ENCODE data around the gene RASA3.

DNA sequence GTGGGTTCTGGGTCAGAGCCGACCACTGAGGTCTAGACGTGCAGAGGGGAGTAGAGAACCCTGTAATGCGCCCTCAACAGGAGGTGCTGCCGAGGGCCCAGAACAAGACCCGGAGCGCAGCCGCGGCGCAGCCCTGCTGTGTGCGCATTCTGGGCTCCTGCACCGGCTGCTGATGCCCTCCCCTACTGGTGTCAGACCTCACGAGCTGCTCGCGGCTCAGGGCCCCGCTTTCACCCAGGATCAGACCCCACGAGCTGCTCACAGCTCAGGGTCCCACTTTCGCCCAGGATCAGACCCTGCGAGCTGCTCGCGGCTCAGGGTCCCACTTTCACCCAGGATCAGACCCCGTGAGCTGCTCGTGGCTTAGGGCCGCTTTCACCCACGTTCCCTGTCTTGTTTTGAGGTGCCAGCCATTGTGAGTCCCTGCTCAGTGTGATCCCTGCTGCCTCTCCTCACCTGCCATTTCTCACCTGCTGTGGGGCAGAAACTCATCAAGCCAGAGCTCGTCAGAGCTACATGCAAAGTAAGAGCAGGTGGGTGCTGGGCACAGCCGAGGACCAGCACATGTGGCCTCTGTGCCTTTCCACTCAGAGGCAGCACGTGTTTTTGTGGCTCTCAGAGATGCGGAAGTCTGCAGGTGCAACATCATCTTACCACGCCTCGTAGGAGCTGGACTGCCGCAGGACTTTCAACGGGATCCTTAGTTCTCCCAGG lies 111.5 kb downstream of the RASA3 start:
- TF ChIP-seq, protein P1, sequence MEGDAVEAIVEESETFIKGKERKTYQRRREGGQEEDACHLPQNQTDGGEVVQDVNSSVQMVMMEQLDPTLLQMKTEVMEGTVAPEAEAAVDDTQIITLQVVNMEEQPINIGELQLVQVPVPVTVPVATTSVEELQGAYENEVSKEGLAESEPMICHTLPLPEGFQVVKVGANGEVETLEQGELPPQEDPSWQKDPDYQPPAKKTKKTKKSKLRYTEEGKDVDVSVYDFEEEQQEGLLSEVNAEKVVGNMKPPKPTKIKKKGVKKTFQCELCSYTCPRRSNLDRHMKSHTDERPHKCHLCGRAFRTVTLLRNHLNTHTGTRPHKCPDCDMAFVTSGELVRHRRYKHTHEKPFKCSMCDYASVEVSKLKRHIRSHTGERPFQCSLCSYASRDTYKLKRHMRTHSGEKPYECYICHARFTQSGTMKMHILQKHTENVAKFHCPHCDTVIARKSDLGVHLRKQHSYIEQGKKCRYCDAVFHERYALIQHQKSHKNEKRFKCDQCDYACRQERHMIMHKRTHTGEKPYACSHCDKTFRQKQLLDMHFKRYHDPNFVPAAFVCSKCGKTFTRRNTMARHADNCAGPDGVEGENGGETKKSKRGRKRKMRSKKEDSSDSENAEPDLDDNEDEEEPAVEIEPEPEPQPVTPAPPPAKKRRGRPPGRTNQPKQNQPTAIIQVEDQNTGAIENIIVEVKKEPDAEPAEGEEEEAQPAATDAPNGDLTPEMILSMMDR (conservative IDR thresholded peaks at IDR 0.05; ENCODE audit: low read depth, low read length): no peak
- TF ChIP-seq, protein P2, sequence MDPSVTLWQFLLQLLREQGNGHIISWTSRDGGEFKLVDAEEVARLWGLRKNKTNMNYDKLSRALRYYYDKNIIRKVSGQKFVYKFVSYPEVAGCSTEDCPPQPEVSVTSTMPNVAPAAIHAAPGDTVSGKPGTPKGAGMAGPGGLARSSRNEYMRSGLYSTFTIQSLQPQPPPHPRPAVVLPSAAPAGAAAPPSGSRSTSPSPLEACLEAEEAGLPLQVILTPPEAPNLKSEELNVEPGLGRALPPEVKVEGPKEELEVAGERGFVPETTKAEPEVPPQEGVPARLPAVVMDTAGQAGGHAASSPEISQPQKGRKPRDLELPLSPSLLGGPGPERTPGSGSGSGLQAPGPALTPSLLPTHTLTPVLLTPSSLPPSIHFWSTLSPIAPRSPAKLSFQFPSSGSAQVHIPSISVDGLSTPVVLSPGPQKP (IDR thresholded peaks at IDR 0.05; ENCODE audit: borderline replicate concordance, low read depth, low read length): no peak
- no peak for TF ChIP-seq MAZ (IDR thresholded peaks at IDR 0.05; ENCODE audit: borderline replicate concordance, low read depth, low read length)
- TF ChIP-seq RAD21 (IDR thresholded peaks at IDR 0.05; ENCODE audit: low read length): no peak
- no peak for TF ChIP-seq POLR2A (IDR thresholded peaks at IDR 0.05; ENCODE audit: low read depth, low read length)
- TF ChIP-seq RCOR1 (IDR thresholded peaks at IDR 0.05; ENCODE audit: insufficient replicate concordance, low read length): no peak
- no peak for TF ChIP-seq CEBPB (IDR thresholded peaks at IDR 0.05; ENCODE audit: low read depth, low read length)
- TF ChIP-seq SMC3 (IDR thresholded peaks at IDR 0.05; ENCODE audit: low read depth, low read length): no peak
- TF ChIP-seq, protein P3, sequence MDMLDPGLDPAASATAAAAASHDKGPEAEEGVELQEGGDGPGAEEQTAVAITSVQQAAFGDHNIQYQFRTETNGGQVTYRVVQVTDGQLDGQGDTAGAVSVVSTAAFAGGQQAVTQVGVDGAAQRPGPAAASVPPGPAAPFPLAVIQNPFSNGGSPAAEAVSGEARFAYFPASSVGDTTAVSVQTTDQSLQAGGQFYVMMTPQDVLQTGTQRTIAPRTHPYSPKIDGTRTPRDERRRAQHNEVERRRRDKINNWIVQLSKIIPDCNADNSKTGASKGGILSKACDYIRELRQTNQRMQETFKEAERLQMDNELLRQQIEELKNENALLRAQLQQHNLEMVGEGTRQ (IDR thresholded peaks at IDR 0.05; ENCODE audit: low read depth, low read length): no peak
- no peak for TF ChIP-seq RFX5 (IDR thresholded peaks at IDR 0.05; ENCODE audit: low read depth, low read length)
- no peak for TF ChIP-seq MXI1 (IDR thresholded peaks at IDR 0.05; ENCODE audit: borderline replicate concordance, low read depth, low read length)
- TF ChIP-seq NFE2L2 (IDR thresholded peaks at IDR 0.05; ENCODE audit: low read depth, low read length): no peak

Data from IMR-90 (cell line).